ENCODE measurements around the gene ZBTB9.
A peak's percentile ranks its signal among the peaks of the same experiment; 100 is the strongest.

Gene ZBTB9

DNA sequence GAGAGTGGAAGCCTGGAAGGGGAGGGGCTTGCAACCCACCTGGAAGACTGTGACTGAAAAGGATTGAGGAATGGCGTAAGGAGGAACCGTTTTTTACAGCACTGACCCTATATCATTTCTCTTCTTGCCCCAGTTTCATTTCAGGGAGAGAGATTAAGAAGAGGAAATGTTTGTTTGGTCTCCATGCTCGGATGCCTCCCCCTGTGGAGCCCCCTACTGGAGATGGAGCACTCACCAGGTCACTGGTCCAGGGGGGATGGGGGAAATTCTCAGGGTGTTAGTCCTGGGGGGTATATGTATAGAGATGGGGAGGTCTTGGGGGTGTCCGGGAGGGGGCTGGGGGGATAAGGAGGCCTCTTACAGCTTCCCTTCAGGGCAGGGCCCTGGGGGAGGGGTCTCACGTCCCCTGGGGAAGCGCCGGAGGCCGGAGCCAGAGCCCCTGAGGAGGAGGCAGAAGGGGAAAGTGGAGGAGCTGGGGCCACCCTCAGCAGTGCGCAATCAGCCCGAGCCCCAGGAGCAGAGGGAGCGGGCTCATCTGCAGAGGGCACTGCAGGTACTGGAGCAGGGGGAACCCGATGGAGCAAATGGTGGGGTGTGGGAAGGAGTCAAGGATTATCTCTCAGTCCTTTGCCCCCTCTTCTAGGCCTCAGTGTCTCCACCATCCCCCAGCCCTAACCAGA lies 39.6 kb upstream of the ZBTB9 start:
- Histone ChIP-seq H3K27ac (ENCODE audit: low read depth, low read length) (no peak overlapping the region), H3K79me1 (ENCODE audit: low read length) (peaks cover 16% of the 10 kb centered on the region), H3K4me2 (ENCODE audit: low read length) (no peak overlapping the region), H3K27me3 (ENCODE audit: insufficient read depth, low read length, poor library complexity) (no peaks in the 10 kb centered on the region), H3K4ac (ENCODE audit: low read depth, low read length) (no peak overlapping the region), H3K23ac (ENCODE audit: low read length) (no peak overlapping the region), H3K4me3 (ENCODE audit: low read length) (no peak overlapping the region), H2BK15ac (replicated peaks; ENCODE audit: low read depth) (no peak overlapping the region), H4K5ac (ENCODE audit: low read length) (no peak overlapping the region), H2BK120ac (ENCODE audit: low read depth, low read length) (no peak overlapping the region), H3K4me1 (ENCODE audit: control insufficient read depth, low read depth, low read length) (peaks cover 7% of the 10 kb centered on the region), H3K79me2 (ENCODE audit: control insufficient read depth, insufficient read depth, low read length) (peaks cover 23% of the 10 kb centered on the region), H3K56ac (ENCODE audit: low read length) (no peak overlapping the region), H3K36me3 (ENCODE audit: control insufficient read depth, insufficient read depth, low read length) (peaks cover 3% of the 10 kb centered on the region), H3K9ac (ENCODE audit: low read length) (no peak overlapping the region), H2BK5ac (ENCODE audit: low read length) (no peak overlapping the region), H3K18ac (ENCODE audit: low read length) (no peak overlapping the region), H2AK5ac (ENCODE audit: low read length) (no peak overlapping the region), H4K8ac (ENCODE audit: low read depth, low read length) (no peak overlapping the region)
- WGBS (ENCODE audit: extremely low coverage, insufficient coverage, low lambda C conversion rate), result no CpG with 5 or more reads among the region's 12 CpGs
- DNase-seq, result peak; percentile 45

DNA sequence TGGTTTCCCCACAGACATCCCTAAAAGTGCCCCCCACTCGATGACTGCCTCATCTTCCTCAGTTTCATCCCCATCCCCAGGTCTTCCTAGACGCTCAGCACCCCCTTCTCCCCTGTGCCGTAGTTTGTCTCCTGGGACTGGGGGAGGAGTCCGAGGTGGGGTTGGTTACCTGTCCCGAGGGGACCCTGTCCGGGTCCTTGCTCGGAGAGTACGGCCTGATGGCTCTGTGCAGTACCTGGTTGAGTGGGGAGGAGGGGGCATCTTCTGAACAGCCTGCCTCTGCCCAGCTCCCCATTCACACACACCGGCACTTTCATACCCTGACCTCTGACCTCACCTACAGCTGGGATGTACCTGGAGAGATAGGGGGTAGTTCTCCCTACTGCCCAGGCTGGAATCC lies 38.5 kb upstream of the ZBTB9 start:
- H3K23ac ChIP-seq (ENCODE audit: low read length), result no peak overlapping the region

DNA sequence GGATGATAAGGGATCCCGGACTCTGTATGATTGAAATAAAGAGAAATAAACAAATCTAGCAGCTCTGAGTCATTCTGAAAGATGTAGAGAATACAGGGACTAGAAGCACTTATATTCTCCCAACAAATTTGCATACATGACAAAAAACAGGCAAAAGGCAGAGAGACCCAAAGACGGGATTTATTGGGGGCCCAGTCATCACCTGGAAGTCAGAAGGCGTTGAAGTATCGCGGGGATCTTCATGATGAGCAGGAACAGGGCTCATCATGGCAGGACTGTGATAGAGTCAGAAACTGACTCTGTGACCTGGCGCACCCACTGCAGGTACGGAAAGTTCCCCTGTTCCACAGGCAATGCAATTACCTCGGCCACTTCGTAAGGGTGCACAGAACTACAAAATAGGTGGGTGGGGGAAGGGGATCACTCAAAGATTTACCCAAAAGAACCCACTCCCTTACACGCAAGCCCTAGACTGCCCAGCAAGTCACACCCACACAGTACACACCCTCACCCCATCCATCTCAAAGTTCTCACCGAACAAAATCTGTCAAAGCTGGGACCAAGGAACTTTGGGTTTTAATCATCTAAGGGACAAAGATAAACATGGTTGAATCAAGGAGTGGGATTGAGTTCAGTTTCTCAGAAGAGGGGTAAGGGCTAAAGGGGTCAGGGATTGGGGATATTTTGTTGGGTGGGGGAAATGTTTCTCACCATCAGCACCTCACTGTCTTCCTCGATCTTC lies 37.8 kb upstream of the ZBTB9 start:
- no peak overlapping the region for H3K18ac ChIP-seq (ENCODE audit: low read length)
- H2BK15ac ChIP-seq (replicated peaks; ENCODE audit: low read depth), result no peak overlapping the region
- H3K4me1 ChIP-seq (ENCODE audit: control insufficient read depth, low read depth, low read length), result peaks cover 7% of the 10 kb centered on the region
- H3K56ac ChIP-seq (ENCODE audit: low read length), result peak overlapping the region; percentile 78
- no peak overlapping the region for H2BK5ac ChIP-seq (ENCODE audit: low read length)
- no CpG with 5 or more reads among the region's 12 CpGs for WGBS (ENCODE audit: extremely low coverage, insufficient coverage, low lambda C conversion rate)
- no peak for DNase-seq
- H3K27ac ChIP-seq (ENCODE audit: low read depth, low read length), result no peak overlapping the region
- H3K36me3 ChIP-seq (ENCODE audit: control insufficient read depth, insufficient read depth, low read length), result peaks cover 3% of the 10 kb centered on the region
- peak overlapping the region; percentile 71 for H3K9ac ChIP-seq (ENCODE audit: low read length)
- H3K27me3 ChIP-seq (ENCODE audit: insufficient read depth, low read length, poor library complexity), result no peaks in the 10 kb centered on the region
- peak overlapping the region; percentile 63 for H3K4me2 ChIP-seq (ENCODE audit: low read length)
- H3K79me2 ChIP-seq (ENCODE audit: control insufficient read depth, insufficient read depth, low read length), result peaks cover 21% of the 10 kb centered on the region
- no peak overlapping the region for H4K8ac ChIP-seq (ENCODE audit: low read depth, low read length)
- no peak overlapping the region for H2BK120ac ChIP-seq (ENCODE audit: low read depth, low read length)
- H3K79me1 ChIP-seq (ENCODE audit: low read length), result peaks cover 18% of the 10 kb centered on the region
- peak overlapping the region; percentile 67 for H3K4me3 ChIP-seq (ENCODE audit: low read length)
- no peak overlapping the region for H2AK5ac ChIP-seq (ENCODE audit: low read length)
- no peak overlapping the region for H3K23ac ChIP-seq (ENCODE audit: low read length)
- no peak overlapping the region for H4K5ac ChIP-seq (ENCODE audit: low read length)
- no peak overlapping the region for H3K4ac ChIP-seq (ENCODE audit: low read depth, low read length)

More for the DNA sequence above, 38.5 kb upstream of the ZBTB9 start:
- Histone ChIP-seq H4K8ac (ENCODE audit: low read depth, low read length) (no peak overlapping the region), H3K18ac (ENCODE audit: low read length) (no peak overlapping the region), H3K79me2 (ENCODE audit: control insufficient read depth, insufficient read depth, low read length) (peaks cover 23% of the 10 kb centered on the region), H3K4ac (ENCODE audit: low read depth, low read length) (no peak overlapping the region), H3K4me1 (ENCODE audit: control insufficient read depth, low read depth, low read length) (peaks cover 7% of the 10 kb centered on the region), H2BK120ac (ENCODE audit: low read depth, low read length) (no peak overlapping the region), H3K36me3 (ENCODE audit: control insufficient read depth, insufficient read depth, low read length) (peaks cover 3% of the 10 kb centered on the region), H3K4me3 (ENCODE audit: low read length) (no peak overlapping the region), H3K4me2 (ENCODE audit: low read length) (no peak overlapping the region), H3K9ac (ENCODE audit: low read length) (peak overlapping the region; percentile 29), H3K27ac (ENCODE audit: low read depth, low read length) (no peak overlapping the region), H2BK5ac (ENCODE audit: low read length) (no peak overlapping the region), H4K5ac (ENCODE audit: low read length) (no peak overlapping the region), H2AK5ac (ENCODE audit: low read length) (no peak overlapping the region), H3K27me3 (ENCODE audit: insufficient read depth, low read length, poor library complexity) (no peaks in the 10 kb centered on the region), H3K79me1 (ENCODE audit: low read length) (peaks cover 16% of the 10 kb centered on the region), H2BK15ac (replicated peaks; ENCODE audit: low read depth) (no peak overlapping the region), H3K56ac (ENCODE audit: low read length) (no peak overlapping the region)
- WGBS (ENCODE audit: extremely low coverage, insufficient coverage, low lambda C conversion rate), result no CpG with 5 or more reads among the region's 9 CpGs
- DNase-seq, result no peak

DNA sequence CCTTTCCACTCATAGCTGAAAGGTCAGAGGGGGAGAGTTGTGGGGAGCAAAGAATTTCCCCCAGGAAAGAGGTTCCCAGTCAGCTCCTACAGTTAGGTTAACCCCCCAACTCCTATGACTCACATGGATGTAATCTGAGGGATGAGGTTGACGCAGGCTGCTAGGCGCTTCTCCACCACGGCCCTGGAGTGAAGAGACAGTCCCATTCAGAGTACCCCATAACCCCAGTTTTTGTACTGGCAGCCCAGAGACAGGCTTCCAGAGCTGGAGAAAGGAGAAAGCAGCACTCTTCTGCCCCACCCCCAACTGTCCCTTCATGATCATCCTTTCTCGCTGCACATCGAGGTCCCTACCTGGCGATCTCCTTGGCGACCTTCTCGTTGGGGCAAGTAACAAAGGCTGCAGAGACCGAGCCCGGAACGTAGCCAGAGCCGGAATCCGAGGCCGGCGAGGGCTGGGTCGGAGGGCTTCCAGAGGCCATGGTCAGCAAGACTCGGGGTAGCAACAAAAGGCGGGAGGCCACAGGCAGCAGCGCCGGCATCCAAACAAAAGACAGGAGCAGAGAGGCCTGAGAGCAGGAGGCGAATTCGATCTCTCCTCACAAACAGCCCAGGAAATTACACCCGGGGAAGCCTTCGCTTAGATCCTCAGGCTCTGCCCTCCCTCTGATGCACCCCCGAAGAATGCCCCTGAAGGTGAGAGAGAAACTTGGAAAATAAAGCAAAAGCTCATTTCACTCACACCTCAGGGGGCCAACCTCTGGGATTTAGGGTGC lies 37.1 kb upstream of the ZBTB9 start:
- Histone ChIP-seq H3K9ac (ENCODE audit: low read length) (peak overlapping the region; percentile 71), H2BK5ac (ENCODE audit: low read length) (no peak overlapping the region), H2AK5ac (ENCODE audit: low read length) (no peak overlapping the region), H2BK120ac (ENCODE audit: low read depth, low read length) (no peak overlapping the region), H3K79me2 (ENCODE audit: control insufficient read depth, insufficient read depth, low read length) (peaks cover 27% of the 10 kb centered on the region), H3K4me3 (ENCODE audit: low read length) (peak overlapping the region; percentile 67), H3K27me3 (ENCODE audit: insufficient read depth, low read length, poor library complexity) (no peaks in the 10 kb centered on the region), H3K4me2 (ENCODE audit: low read length) (peak overlapping the region; percentile 63), H3K18ac (ENCODE audit: low read length) (no peak overlapping the region), H3K56ac (ENCODE audit: low read length) (peak overlapping the region; percentile 78), H3K23ac (ENCODE audit: low read length) (no peak overlapping the region), H3K79me1 (ENCODE audit: low read length) (peaks cover 21% of the 10 kb centered on the region), H3K36me3 (ENCODE audit: control insufficient read depth, insufficient read depth, low read length) (peaks cover 3% of the 10 kb centered on the region), H4K8ac (ENCODE audit: low read depth, low read length) (no peak overlapping the region), H4K5ac (ENCODE audit: low read length) (no peak overlapping the region), H3K4me1 (ENCODE audit: control insufficient read depth, low read depth, low read length) (peaks cover 7% of the 10 kb centered on the region), H3K4ac (ENCODE audit: low read depth, low read length) (peak overlapping the region; percentile 66), H3K27ac (ENCODE audit: low read depth, low read length) (peak overlapping the region; percentile 62), H2BK15ac (replicated peaks; ENCODE audit: low read depth) (no peak overlapping the region)
- DNase-seq, result peak; percentile 46
- no CpG with 5 or more reads among the region's 25 CpGs for WGBS (ENCODE audit: extremely low coverage, insufficient coverage, low lambda C conversion rate)

DNA sequence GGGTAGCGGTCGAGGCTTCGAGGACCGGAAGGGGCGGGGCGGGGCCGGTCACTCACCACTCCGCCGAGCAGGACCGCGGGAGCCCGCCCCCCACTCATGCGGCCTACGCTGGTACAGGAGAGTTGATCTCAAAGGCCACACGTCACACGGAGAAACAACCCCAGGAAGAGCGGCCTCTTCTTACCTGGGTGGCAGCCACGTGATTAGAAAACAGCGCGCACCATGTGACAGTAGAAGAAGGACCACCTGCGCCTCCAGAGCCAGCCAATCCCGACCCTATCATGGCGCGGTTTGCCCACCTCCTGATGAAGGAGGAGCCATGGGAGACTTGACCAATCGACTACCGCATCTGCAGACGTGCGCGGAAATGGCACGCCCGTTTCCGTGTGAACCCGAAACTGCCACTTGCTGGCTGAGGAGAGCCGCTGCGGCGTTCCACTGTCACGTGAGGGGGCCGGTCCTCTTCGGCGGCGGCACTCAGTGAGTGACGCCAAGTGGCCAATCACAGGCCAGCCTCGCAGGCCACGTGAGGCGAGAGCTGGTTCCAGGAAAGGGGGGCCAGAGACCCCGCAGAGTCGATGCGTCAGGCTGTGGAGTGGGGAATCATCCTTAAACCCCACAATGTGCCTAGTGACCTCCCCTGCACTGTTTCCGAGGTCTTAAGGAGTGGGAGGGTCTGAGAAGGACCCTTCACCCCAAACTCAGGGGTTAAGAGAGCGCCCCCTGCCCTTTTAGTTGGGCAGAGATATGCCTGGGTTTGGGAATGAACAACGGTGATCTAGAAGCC lies 36.3 kb upstream of the ZBTB9 start, which contains the start of gene CUTA:
Gene CUTA, minus strand, starts transcription at position 205 of the 787 bp plus-strand sequence. Its CDS starts 107 bp downstream, at position 98.
- DNase-seq, result peak; percentile 100
- no CpG with 5 or more reads among the region's 51 CpGs for WGBS (ENCODE audit: extremely low coverage, insufficient coverage, low lambda C conversion rate)
- Histone ChIP-seq H3K27me3 (ENCODE audit: insufficient read depth, low read length, poor library complexity) (no peaks in the 10 kb centered on the region), H3K4me3 (ENCODE audit: low read length) (peak within 1 kb of the TSS; percentile 67), H2BK5ac (ENCODE audit: low read length) (peak within 1 kb of the TSS; percentile 90), H2BK15ac (replicated peaks; ENCODE audit: low read depth) (no peak within 1 kb of the TSS), H3K18ac (ENCODE audit: low read length) (peak within 1 kb of the TSS; percentile 34), H3K27ac (ENCODE audit: low read depth, low read length) (peak within 1 kb of the TSS; percentile 76), H2BK120ac (ENCODE audit: low read depth, low read length) (peak within 1 kb of the TSS; percentile 30), H3K56ac (ENCODE audit: low read length) (peak within 1 kb of the TSS; percentile 90), H4K8ac (ENCODE audit: low read depth, low read length) (no peak within 1 kb of the TSS), H3K4me1 (ENCODE audit: control insufficient read depth, low read depth, low read length) (peaks cover 7% of the 10 kb centered on the region), H3K23ac (ENCODE audit: low read length) (no peak within 1 kb of the TSS), H4K5ac (ENCODE audit: low read length) (peak within 1 kb of the TSS; percentile 68), H3K4ac (ENCODE audit: low read depth, low read length) (peak within 1 kb of the TSS; percentile 66), H3K79me2 (ENCODE audit: control insufficient read depth, insufficient read depth, low read length) (peaks cover 27% of the 10 kb centered on the region), H3K36me3 (ENCODE audit: control insufficient read depth, insufficient read depth, low read length) (peaks cover 3% of the 10 kb centered on the region), H3K4me2 (ENCODE audit: low read length) (peak within 1 kb of the TSS; percentile 80), H2AK5ac (ENCODE audit: low read length) (peak within 1 kb of the TSS; percentile 73), H3K79me1 (ENCODE audit: low read length) (peaks cover 21% of the 10 kb centered on the region), H3K9ac (ENCODE audit: low read length) (peak within 1 kb of the TSS; percentile 81)

Data from mesendoderm (in vitro differentiated cells).